ENCODE measurements around the gene PDE4DIP. TPM values are rescaled to one million over a fixed set of nuclear protein-coding genes. Genes with fewer than 3 reads are reported as not detected.
"Not testable (repeated sequence)": the region's sequence is repeated elsewhere in the genome, so short reads cannot be mapped to it uniquely, and the experiment has no call there.

PDE4DIP gene
- total RNA-seq, 3 donors from 2014 or later: 64.0 to 160 (median 70.1) TPM

- H3K9me3 ChIP-seq; H3K36me3 ChIP-seq; intact Hi-C loops (cut with DNase I; ENCODE audit: low total_unique reads); H3K27ac ChIP-seq; H3K4me1 ChIP-seq; DNase-seq (ENCODE audit: low spot score in 2 of 2); H3K4me3 ChIP-seq; H3K27me3 ChIP-seq: not testable (repeated sequence)
Measured at GRCh38 chr1:148969126-148969525, 124.9 kb downstream of the PDE4DIP start.

- H3K27ac ChIP-seq; H3K36me3 ChIP-seq; intact Hi-C loops (cut with DNase I; ENCODE audit: low total_unique reads); H3K4me1 ChIP-seq; DNase-seq (ENCODE audit: low spot score in 2 of 2); H3K4me3 ChIP-seq; H3K27me3 ChIP-seq; H3K9me3 ChIP-seq: not testable (repeated sequence)
Measured at GRCh38 chr1:148975453-148975852, 131.2 kb downstream of the PDE4DIP start.

GRCh38 chr1:148975866-148976537, 131.8 kb downstream of the PDE4DIP start:
- H3K4me3 ChIP-seq; H3K36me3 ChIP-seq; intact Hi-C loops (cut with DNase I; ENCODE audit: low total_unique reads); H3K4me1 ChIP-seq; H3K27ac ChIP-seq; DNase-seq (ENCODE audit: low spot score in 2 of 2); H3K27me3 ChIP-seq; H3K9me3 ChIP-seq: not testable (repeated sequence)

GRCh38 chr1:148977785-148978184, 133.6 kb downstream of the PDE4DIP start:
- H3K4me1 ChIP-seq; H3K4me3 ChIP-seq; H3K27ac ChIP-seq; intact Hi-C loops (cut with DNase I; ENCODE audit: low total_unique reads); H3K27me3 ChIP-seq; H3K36me3 ChIP-seq; H3K9me3 ChIP-seq; DNase-seq (ENCODE audit: low spot score in 2 of 2): not testable (repeated sequence)

GRCh38 chr1:148989378-148989777, 145.2 kb downstream of the PDE4DIP start:
- H3K4me1 ChIP-seq; H3K27me3 ChIP-seq; DNase-seq (ENCODE audit: low spot score in 2 of 2); H3K9me3 ChIP-seq; H3K27ac ChIP-seq; intact Hi-C loops (cut with DNase I; ENCODE audit: low total_unique reads); H3K36me3 ChIP-seq; H3K4me3 ChIP-seq: not testable (repeated sequence)

- H3K27me3 ChIP-seq; H3K4me3 ChIP-seq; H3K9me3 ChIP-seq; H3K4me1 ChIP-seq; intact Hi-C loops (cut with DNase I; ENCODE audit: low total_unique reads); H3K27ac ChIP-seq; DNase-seq (ENCODE audit: low spot score in 2 of 2); H3K36me3 ChIP-seq: not testable (repeated sequence)
Measured at GRCh38 chr1:148990233-148990788, 146.1 kb downstream of the PDE4DIP start.

- DNase-seq (ENCODE audit: low spot score in 2 of 2); H3K4me1 ChIP-seq; H3K27me3 ChIP-seq; intact Hi-C loops (cut with DNase I; ENCODE audit: low total_unique reads); H3K36me3 ChIP-seq; H3K4me3 ChIP-seq; H3K9me3 ChIP-seq; H3K27ac ChIP-seq: not testable (repeated sequence)
Measured at GRCh38 chr1:148991818-148992217, 147.6 kb downstream of the PDE4DIP start.

GRCh38 chr1:148992364-148992763, 148.1 kb downstream of the PDE4DIP start:
- H3K4me1 ChIP-seq; H3K4me3 ChIP-seq; H3K9me3 ChIP-seq; H3K27me3 ChIP-seq; H3K27ac ChIP-seq; H3K36me3 ChIP-seq; intact Hi-C loops (cut with DNase I; ENCODE audit: low total_unique reads); DNase-seq (ENCODE audit: low spot score in 2 of 2): not testable (repeated sequence)

- H3K36me3 ChIP-seq; H3K4me1 ChIP-seq; intact Hi-C loops (cut with DNase I; ENCODE audit: low total_unique reads); DNase-seq (ENCODE audit: low spot score in 2 of 2); H3K27ac ChIP-seq; H3K9me3 ChIP-seq; H3K4me3 ChIP-seq; H3K27me3 ChIP-seq: not testable (repeated sequence)
Measured at GRCh38 chr1:148996449-148997224, 152.4 kb downstream of the PDE4DIP start.

GRCh38 chr1:148997405-148997804, 153.2 kb downstream of the PDE4DIP start:
- H3K27ac ChIP-seq; H3K9me3 ChIP-seq; DNase-seq (ENCODE audit: low spot score in 2 of 2); intact Hi-C loops (cut with DNase I; ENCODE audit: low total_unique reads); H3K36me3 ChIP-seq; H3K27me3 ChIP-seq; H3K4me1 ChIP-seq; H3K4me3 ChIP-seq: not testable (repeated sequence)

- DNase-seq (ENCODE audit: low spot score in 2 of 2); H3K36me3 ChIP-seq; H3K9me3 ChIP-seq; H3K4me1 ChIP-seq; H3K27me3 ChIP-seq; H3K4me3 ChIP-seq; intact Hi-C loops (cut with DNase I; ENCODE audit: low total_unique reads); H3K27ac ChIP-seq: not testable (repeated sequence)
Measured at GRCh38 chr1:149002664-149003063, 158.4 kb downstream of the PDE4DIP start.

- intact Hi-C loops (cut with DNase I; ENCODE audit: low total_unique reads); H3K9me3 ChIP-seq; H3K4me3 ChIP-seq; H3K27ac ChIP-seq; H3K4me1 ChIP-seq; H3K36me3 ChIP-seq; DNase-seq (ENCODE audit: low spot score in 2 of 2); H3K27me3 ChIP-seq: not testable (repeated sequence)
Measured at GRCh38 chr1:149008326-149008725, 164.1 kb downstream of the PDE4DIP start.

- H3K27ac ChIP-seq; H3K36me3 ChIP-seq; H3K4me1 ChIP-seq; intact Hi-C loops (cut with DNase I; ENCODE audit: low total_unique reads); H3K27me3 ChIP-seq; DNase-seq (ENCODE audit: low spot score in 2 of 2); H3K9me3 ChIP-seq; H3K4me3 ChIP-seq: not testable (repeated sequence)
Measured at GRCh38 chr1:149008769-149009168, 164.5 kb downstream of the PDE4DIP start.
